ENCODE results near the gene CMSS1.

Gene CMSS1

GRCh38 chr3:99875929-99876841 is 58.5 kb downstream of the CMSS1 start:
- peak; percentile 91 for DNase-seq

DNA sequence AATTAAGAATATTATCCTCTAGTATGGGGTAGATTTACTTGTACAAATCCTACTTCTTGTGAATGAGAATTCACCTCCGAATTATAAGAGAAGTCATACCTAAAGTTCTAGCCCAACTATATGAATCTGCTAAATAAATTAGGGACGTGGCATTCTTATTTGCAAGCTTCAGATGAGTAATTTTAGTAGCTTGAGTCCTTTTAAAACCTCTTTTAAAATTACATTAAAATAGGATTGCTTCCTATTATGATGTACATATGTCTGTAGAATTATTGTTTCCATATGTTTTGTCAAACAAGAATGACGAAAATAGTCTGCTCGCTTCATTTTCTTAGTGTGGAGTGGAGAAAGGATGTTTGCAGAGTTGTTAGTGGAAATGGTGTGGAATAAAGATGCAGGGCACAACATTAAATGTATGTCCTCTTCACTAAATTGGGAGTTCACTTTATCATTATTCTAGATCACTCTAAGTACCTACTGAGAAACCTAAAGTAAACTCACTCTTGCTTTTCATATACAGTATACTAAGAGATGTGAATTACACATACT is 59.4 kb downstream of the CMSS1 start:
- DNase-seq, result no peak

- no peak for DNase-seq
These were observed 60.3 kb downstream of the CMSS1 start for GRCh38 chr3:99878005-99878404.

GRCh38 chr3:99879275-99879674 is 61.6 kb downstream of the CMSS1 start:
- no peak for DNase-seq

- no peak for DNase-seq
These were observed 63.5 kb downstream of the CMSS1 start for GRCh38 chr3:99881121-99881524.

- no peak for DNase-seq
These were observed 64.9 kb downstream of the CMSS1 start for GRCh38 chr3:99882436-99883137.

- no peak for DNase-seq
These were observed 65.4 kb downstream of the CMSS1 start for GRCh38 chr3:99883138-99883461.

- DNase-seq, result no peak
These were observed 66.0 kb downstream of the CMSS1 start for GRCh38 chr3:99883693-99884092.

- no peak for DNase-seq
These were observed 66.8 kb downstream of the CMSS1 start for GRCh38 chr3:99884484-99884883.

DNA sequence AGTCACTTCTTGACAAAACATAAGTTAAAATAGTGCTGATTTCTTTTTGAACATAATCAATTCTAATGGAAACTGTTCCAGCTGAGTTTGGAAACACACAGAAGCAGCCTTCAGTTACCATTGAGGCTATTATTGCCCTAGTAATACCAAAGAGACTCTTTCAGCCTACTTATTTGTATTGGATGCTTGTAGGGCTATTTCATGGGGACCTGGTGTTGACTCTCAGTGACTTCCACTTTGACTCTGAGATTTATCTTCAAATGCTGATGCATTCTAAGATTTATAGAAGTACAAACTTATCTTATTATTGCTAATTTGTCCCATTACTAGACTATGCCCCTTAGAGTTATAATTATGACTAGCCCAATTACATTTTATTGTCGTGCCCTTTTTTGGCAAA is 67.4 kb downstream of the CMSS1 start:
- DNase-seq, result no peak

GRCh38 chr3:99885851-99886250 is 68.2 kb downstream of the CMSS1 start:
- DNase-seq, result no peak

- no peak for DNase-seq
These were observed 74.1 kb downstream of the CMSS1 start for GRCh38 chr3:99891610-99892285.

- no peak for DNase-seq
These were observed 74.7 kb downstream of the CMSS1 start for GRCh38 chr3:99892332-99892731.

DNA sequence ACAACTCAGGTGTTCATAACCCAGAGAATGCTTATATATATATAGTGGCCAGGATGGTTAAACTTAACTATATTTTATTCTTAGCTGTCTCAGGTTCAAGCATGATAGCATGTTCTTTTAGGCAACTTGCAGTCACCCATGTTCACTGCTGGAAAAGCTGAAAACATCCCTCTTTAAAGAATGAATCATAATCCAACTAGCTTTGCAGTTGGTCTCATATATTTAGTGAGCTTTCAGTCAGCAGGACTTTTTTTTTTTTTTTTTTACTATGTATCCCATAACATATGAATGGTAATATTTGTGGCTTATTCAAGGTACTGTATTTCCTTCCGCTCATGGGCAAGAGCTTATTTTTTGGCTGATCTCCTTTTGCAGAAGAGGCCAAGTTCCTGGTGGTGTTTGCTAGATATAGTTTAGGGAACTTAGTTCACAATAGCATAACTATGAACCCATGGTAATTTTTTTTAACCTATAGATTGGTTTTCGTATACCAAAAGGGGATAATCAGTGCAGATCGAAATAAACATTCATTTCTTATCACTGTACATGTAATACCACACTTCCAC is 77.6 kb downstream of the CMSS1 start:
- no peak for DNase-seq

GRCh38 chr3:99895703-99896441 is 78.2 kb downstream of the CMSS1 start:
- peak; percentile 28 for DNase-seq

GRCh38 chr3:99896482-99896881 is 78.8 kb downstream of the CMSS1 start:
- DNase-seq, result no peak

GRCh38 chr3:99899603-99900002 is 81.9 kb downstream of the CMSS1 start:
- no peak for DNase-seq

DNA sequence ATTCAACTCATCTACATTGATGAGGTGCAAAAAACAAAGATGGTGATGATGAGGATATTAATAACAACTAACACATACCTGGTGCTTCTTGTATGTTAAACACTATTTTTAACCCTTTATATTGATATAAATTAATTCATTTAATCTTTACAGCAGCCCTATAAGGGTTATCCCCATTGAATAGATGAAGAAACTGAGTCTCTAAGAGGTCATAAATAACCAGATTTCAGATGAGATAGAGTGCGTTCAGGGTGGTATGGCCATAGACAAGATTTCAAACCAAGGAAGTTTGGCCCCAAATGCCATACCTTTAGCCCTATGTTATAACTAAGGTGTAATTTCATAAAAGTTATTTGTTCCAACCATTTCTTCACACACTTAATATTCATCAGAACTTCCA is 82.6 kb downstream of the CMSS1 start:
- DNase-seq, result no peak

DNA sequence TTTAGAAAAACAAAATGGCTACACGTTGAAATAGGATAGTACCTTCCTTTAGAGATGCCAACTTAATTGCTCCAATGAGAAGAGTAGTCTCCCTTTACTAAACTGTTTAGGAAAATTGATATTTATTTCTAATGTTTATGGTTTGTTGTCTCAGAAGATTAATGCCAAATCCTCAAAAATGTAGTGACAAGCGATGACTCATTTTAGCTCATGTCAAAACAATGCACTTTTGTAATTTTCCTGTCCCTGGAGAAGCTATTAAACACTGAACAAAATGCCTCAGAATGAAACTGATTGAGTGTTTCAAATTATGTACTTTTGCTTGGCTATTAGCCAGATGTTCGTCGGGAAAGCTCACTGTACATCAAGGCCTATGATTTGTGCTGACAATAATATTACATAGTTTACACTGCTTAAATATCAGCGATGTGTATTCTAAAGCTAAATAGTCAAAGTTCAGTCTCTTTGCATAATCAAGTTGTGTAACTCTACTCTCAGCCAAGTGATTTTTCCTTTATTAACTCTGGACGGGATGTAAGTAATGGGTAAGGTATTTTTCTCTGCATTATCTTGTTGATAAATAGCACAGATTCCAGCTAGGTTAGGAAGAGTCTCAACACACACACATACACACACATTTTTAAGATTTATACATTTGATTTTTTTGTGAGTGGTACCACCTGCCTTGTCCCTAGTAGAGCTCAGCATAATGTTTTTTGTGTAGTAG is 83.7 kb downstream of the CMSS1 start:
- no peak for DNase-seq

DNA sequence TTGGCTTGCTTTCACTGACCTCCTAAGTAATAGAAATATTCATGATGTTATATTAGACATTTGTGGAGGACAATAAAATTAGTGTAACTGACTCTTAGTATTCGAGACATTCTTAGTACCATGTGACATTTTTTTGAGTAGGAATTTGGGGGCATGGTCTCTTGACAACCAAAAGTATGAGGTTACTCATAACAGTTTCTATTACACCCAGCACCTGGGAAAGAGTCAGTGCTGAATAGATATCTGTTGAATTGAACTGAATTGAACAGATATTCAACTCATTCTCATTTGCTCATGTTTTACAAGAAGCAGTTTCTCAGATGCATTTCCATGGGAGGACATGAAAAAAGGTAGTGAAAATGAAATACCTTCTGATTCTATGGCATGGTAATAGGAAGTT is 84.4 kb downstream of the CMSS1 start:
- no peak for DNase-seq

DNA sequence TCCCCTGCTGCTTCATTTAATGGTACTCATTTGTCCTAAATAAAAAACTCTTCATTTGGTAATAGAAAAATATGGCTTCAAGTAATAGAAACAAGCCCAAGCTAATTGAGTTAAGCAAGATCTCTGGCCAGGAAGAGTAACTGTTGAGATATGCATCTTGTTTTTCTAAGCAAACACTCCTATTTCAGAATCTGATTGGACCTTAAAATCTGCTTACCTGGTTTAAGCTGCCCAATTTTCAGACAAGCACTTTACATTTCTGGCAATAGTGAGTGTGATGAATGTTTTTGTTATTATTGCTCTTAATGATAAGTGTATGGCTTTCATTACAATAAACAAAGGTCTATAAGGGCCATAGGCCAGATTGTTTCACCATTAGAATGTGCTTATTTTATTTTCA is 86.2 kb downstream of the CMSS1 start:
- no peak for DNase-seq
